ENCODE measurements around the gene CALR. TPM values are rescaled to one million over a fixed set of nuclear protein-coding genes. Genes with fewer than 3 reads are reported as not detected.

Gene CALR
- total and polyA plus RNA-seq, 2 experiments from 2014 or later = 1,015 to 1,238 TPM

DNA sequence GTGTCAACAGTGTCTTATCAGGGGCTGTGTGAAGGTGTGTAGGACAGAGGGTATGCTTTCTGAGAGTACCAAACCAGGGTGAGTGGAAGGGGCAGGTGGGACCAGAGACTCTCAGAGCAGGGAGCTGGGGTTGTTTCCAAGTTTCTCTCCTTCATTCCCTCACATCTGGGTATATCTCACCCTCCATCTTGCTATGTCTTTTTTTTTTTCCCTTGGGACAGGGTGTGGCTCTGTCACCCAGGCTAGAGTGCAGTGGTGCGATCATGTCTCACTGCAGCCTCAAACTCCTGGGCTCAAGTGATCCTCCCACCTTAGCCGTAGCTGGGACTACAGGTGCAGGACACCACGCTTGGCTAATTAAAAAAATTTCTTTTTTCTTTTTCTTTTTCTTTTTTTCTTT, 41.6 kb downstream of the CALR start:
- Histone ChIP-seq H3K4me3 (no peak overlapping the region), H3K79me2 (ENCODE audit: insufficient read depth) (no peaks in the 10 kb centered on the region), H3K27ac (no peak overlapping the region), H3K27me3 (replicated peaks; ENCODE audit: insufficient read depth) (no peaks in the 10 kb centered on the region), H4K20me1 (ENCODE audit: insufficient read depth) (no peaks in the 10 kb centered on the region), H3F3A (ENCODE audit: insufficient read depth) (no peaks in the 10 kb centered on the region), H3K4me1 (ENCODE audit: insufficient read depth) (0 out of 2 replicates have a peak, but pooled peaks cover 5% of the 10 kb centered on the region), H3K9me2 (ENCODE audit: insufficient read depth) (no peaks in the 10 kb centered on the region), H3K9me3 (ENCODE audit: low read depth) (no peaks in the 10 kb centered on the region), H2AFZ (no peak overlapping the region), H3K9ac (no peak overlapping the region), H3K4me2 (ENCODE audit: unreplicated experiment) (no peak overlapping the region), H3K36me3 (ENCODE audit: low read depth) (no peaks in the 10 kb centered on the region)
- in situ Hi-C loops (cut with MboI) = loop anchor here (10.0 kb wide), 2 partner anchors 115 to 285 kb away; no protein-coding TSS in a partner anchor
- TF ChIP-seq EZH2phosphoT487 (IDR thresholded peaks at IDR 0.05; ENCODE audit: insufficient read depth, low read depth) (no peak), EZH2 (IDR thresholded peaks at IDR 0.05; ENCODE audit: insufficient read depth, poor library complexity, severe bottlenecking) (no peak)
- 72 to 80% methylated on average over 3 of the region's 3 CpGs for WGBS, 2 experiments (ENCODE audit: low coverage in 1 of 2, low lambda C conversion rate in 2 of 2, missing lambda C conversion rate in 2 of 2)
- DNase-seq = no peak

DNA sequence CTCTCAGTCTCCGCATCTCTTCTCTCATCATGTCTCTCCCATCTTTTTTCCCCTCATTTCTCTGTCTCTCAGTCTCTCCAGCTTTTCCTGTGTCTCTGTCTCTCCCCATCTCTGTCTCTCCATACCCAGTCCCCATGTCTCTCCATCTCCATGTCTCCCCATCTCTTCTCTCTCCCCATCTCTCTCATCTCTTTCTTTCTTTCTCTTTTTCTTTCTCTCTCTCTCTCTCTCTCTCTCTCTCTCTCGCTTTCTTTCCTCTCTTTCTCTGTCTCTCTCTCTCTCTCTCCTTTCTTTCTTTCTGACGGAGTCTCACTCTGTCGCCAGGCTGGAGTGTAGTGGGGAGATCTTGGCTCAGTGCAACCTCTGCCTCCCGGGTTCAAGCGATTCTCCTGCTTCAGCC, 44.2 kb downstream of the CALR start:
- H3K4me3 ChIP-seq = no peak overlapping the region
- no peaks in the 10 kb centered on the region for H3K36me3 ChIP-seq (ENCODE audit: low read depth)
- no peak overlapping the region for H3K4me2 ChIP-seq (ENCODE audit: unreplicated experiment)
- H3K27ac ChIP-seq = no peak overlapping the region
- H2AFZ ChIP-seq = peak overlapping the region; percentile 83; the same call in 1 of the 2 replicates
- 0 out of 2 replicates have a peak, but pooled peaks cover 11% of the 10 kb centered on the region for H3K4me1 ChIP-seq (ENCODE audit: insufficient read depth)
- H3K27me3 ChIP-seq (replicated peaks; ENCODE audit: insufficient read depth) = no peaks in the 10 kb centered on the region
- no peak for TF ChIP-seq EZH2 (IDR thresholded peaks at IDR 0.05; ENCODE audit: insufficient read depth, poor library complexity, severe bottlenecking)
- no peak for TF ChIP-seq EZH2phosphoT487 (IDR thresholded peaks at IDR 0.05; ENCODE audit: insufficient read depth, low read depth)
- H3K79me2 ChIP-seq (ENCODE audit: insufficient read depth) = no peaks in the 10 kb centered on the region
- in situ Hi-C loops (cut with MboI) = loop anchor here (10.0 kb wide), 1 partner anchor 112 kb away; no protein-coding TSS in a partner anchor
- H3F3A ChIP-seq (ENCODE audit: insufficient read depth) = no peaks in the 10 kb centered on the region
- H3K9me2 ChIP-seq (ENCODE audit: insufficient read depth) = no peaks in the 10 kb centered on the region
- WGBS, 2 experiments (ENCODE audit: low coverage in 1 of 2, low lambda C conversion rate in 2 of 2, missing lambda C conversion rate in 2 of 2) = 91 to 93% methylated on average over 6 of the region's 6 CpGs
- H3K9me3 ChIP-seq (ENCODE audit: low read depth) = no peaks in the 10 kb centered on the region
- peak overlapping the region; percentile 72; the same call in 1 of the 2 replicates for H3K9ac ChIP-seq
- no peaks in the 10 kb centered on the region for H4K20me1 ChIP-seq (ENCODE audit: insufficient read depth)
- DNase-seq = no peak

GRCh38 chr19:12983091-12983490, 44.7 kb downstream of the CALR start:
- H3F3A ChIP-seq (ENCODE audit: insufficient read depth) = no peaks in the 10 kb centered on the region
- no peak for DNase-seq
- H3K4me2 ChIP-seq (ENCODE audit: unreplicated experiment) = peak overlapping the region; percentile 68
- no peaks in the 10 kb centered on the region for H3K27me3 ChIP-seq (replicated peaks; ENCODE audit: insufficient read depth)
- WGBS, 2 experiments (ENCODE audit: low coverage in 1 of 2, low lambda C conversion rate in 2 of 2, missing lambda C conversion rate in 2 of 2) = 49 to 52% methylated on average over 9 to 10 of the region's 10 CpGs
- TF ChIP-seq EZH2 (IDR thresholded peaks at IDR 0.05; ENCODE audit: insufficient read depth, poor library complexity, severe bottlenecking) (no peak), EZH2phosphoT487 (IDR thresholded peaks at IDR 0.05; ENCODE audit: insufficient read depth, low read depth) (no peak)
- 0 out of 2 replicates have a peak, but pooled peaks cover 11% of the 10 kb centered on the region for H3K4me1 ChIP-seq (ENCODE audit: insufficient read depth)
- H3K9ac ChIP-seq = peak overlapping the region; percentile 72
- in situ Hi-C loops (cut with MboI) = loop anchor here (10.0 kb wide), 1 partner anchor 112 kb away; no protein-coding TSS in a partner anchor
- no peaks in the 10 kb centered on the region for H3K9me3 ChIP-seq (ENCODE audit: low read depth)
- no peaks in the 10 kb centered on the region for H3K9me2 ChIP-seq (ENCODE audit: insufficient read depth)
- H4K20me1 ChIP-seq (ENCODE audit: insufficient read depth) = no peaks in the 10 kb centered on the region
- peak overlapping the region; percentile 83 for H2AFZ ChIP-seq
- H3K4me3 ChIP-seq = peak overlapping the region; percentile 65
- no peak overlapping the region for H3K27ac ChIP-seq
- H3K36me3 ChIP-seq (ENCODE audit: low read depth) = no peaks in the 10 kb centered on the region
- H3K79me2 ChIP-seq (ENCODE audit: insufficient read depth) = no peaks in the 10 kb centered on the region

- in situ Hi-C loops (cut with MboI) = loop anchor here (10.0 kb wide), 1 partner anchor 111 kb away; no protein-coding TSS in a partner anchor
- DNase-seq = peak; percentile 87
- H3K36me3 ChIP-seq (ENCODE audit: low read depth) = no peaks in the 10 kb centered on the region
- H3K27me3 ChIP-seq (replicated peaks; ENCODE audit: insufficient read depth) = no peaks in the 10 kb centered on the region
- H3K9me2 ChIP-seq (ENCODE audit: insufficient read depth) = no peaks in the 10 kb centered on the region
- H3F3A ChIP-seq (ENCODE audit: insufficient read depth) = no peaks in the 10 kb centered on the region
- WGBS, 2 experiments (ENCODE audit: low coverage in 1 of 2, low lambda C conversion rate in 2 of 2, missing lambda C conversion rate in 2 of 2) = 11 to 19% methylated on average over 27 to 50 of the region's 51 CpGs
- 0 out of 2 replicates have a peak, but pooled peaks cover 11% of the 10 kb centered on the region for H3K4me1 ChIP-seq (ENCODE audit: insufficient read depth)
- no peaks in the 10 kb centered on the region for H4K20me1 ChIP-seq (ENCODE audit: insufficient read depth)
- peak overlapping the region; percentile 65 for H3K4me3 ChIP-seq
- TF ChIP-seq EZH2 (IDR thresholded peaks at IDR 0.05; ENCODE audit: insufficient read depth, poor library complexity, severe bottlenecking) (no peak), EZH2phosphoT487 (IDR thresholded peaks at IDR 0.05; ENCODE audit: insufficient read depth, low read depth) (no peak)
- no peaks in the 10 kb centered on the region for H3K79me2 ChIP-seq (ENCODE audit: insufficient read depth)
- H3K9me3 ChIP-seq (ENCODE audit: low read depth) = no peaks in the 10 kb centered on the region
- peak overlapping the region; percentile 72 for H3K9ac ChIP-seq
- peak overlapping the region; percentile 68 for H3K4me2 ChIP-seq (ENCODE audit: unreplicated experiment)
- H3K27ac ChIP-seq = no peak overlapping the region
- H2AFZ ChIP-seq = peak overlapping the region; percentile 83
Observed at GRCh38 chr19:12983542-12984142, 45.2 kb downstream of the CALR start.
